Measurements from ENCODE around the gene NOCT.
"Not testable (repeated sequence)": the region's sequence is repeated elsewhere in the genome, so short reads cannot be mapped to it uniquely, and the experiment has no call there.

DNA sequence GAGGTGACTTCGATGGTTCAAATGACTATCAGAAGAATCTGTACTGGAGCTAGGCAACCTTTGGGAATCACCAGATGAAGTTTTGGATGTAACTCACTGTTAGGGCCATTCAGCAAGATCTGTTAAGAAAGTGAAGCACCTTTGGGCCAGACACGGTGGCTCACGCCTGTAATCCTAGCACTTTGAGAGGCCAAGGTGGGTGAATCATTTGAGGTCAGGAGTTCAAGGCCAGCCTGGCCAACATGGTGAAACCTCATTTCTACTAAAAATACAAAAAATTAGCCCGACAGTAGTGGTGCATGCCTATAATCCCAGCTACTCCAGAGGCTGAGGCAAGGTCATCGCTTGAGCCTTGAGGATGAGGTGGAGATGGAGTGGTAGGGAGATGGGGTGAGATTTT is 15.4 kb upstream of the NOCT start:
- TF ChIP-seq, protein P1, sequence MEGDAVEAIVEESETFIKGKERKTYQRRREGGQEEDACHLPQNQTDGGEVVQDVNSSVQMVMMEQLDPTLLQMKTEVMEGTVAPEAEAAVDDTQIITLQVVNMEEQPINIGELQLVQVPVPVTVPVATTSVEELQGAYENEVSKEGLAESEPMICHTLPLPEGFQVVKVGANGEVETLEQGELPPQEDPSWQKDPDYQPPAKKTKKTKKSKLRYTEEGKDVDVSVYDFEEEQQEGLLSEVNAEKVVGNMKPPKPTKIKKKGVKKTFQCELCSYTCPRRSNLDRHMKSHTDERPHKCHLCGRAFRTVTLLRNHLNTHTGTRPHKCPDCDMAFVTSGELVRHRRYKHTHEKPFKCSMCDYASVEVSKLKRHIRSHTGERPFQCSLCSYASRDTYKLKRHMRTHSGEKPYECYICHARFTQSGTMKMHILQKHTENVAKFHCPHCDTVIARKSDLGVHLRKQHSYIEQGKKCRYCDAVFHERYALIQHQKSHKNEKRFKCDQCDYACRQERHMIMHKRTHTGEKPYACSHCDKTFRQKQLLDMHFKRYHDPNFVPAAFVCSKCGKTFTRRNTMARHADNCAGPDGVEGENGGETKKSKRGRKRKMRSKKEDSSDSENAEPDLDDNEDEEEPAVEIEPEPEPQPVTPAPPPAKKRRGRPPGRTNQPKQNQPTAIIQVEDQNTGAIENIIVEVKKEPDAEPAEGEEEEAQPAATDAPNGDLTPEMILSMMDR (IDR thresholded peaks at IDR 0.05; ENCODE audit: borderline replicate concordance, extremely low read depth, low read length, poor library complexity, severe bottlenecking): not testable (repeated sequence)
- TF ChIP-seq EZH2 (IDR thresholded peaks at IDR 0.05; ENCODE audit: borderline replicate concordance, low read depth, low read length, severe bottlenecking): not testable (repeated sequence)

Measured in DND-41 (cell line).